ENCODE data around the gene ETFDH. TPM values are rescaled to one million over a fixed set of nuclear protein-coding genes. Genes with fewer than 3 reads are reported as not detected.

ETFDH gene
- polyA plus RNA-seq, 1 donor (not counting 4 experiments of a cell fraction or from before 2014, with no cell fraction given), result 25.5 TPM

DNA sequence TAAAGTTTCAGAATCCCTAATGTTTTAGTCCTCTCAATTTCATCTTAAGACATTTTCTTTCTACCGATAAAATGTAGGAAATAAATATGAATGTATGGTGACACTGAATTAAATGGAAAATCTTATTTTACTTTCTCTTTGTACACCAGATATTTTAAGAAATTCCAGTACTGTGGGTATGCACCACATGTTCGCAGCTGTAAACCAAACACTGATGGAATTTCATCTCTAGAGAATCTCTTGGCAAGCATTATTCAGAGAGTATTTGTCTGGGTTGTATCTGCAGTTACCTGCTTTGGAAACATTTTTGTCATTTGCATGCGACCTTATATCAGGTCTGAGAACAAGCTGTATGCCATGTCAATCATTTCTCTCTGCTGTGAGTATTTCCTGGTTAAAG, 27.3 kb upstream of the ETFDH start:
- Histone ChIP-seq H3K36me3 (ENCODE audit: control insufficient read depth in 2 of 2, extremely low read depth in 1 of 2, insufficient read depth in 2 of 2, low read length in 2 of 2) (no peaks in the 10 kb centered on the region), H4K20me1 (ENCODE audit: control insufficient read depth, extremely low read depth, insufficient read depth, low read length) (no peaks in the 10 kb centered on the region), H3K4me1 (ENCODE audit: control insufficient read depth, extremely low read depth, insufficient read depth, low read length) (peaks cover 5% of the 10 kb centered on the region), H3K4me2 (ENCODE audit: control insufficient read depth, extremely low read depth, insufficient read depth, low read depth, low read length) (no peak overlapping the region), H3K4me3 (ENCODE audit: control insufficient read depth in 2 of 3, extremely low read depth in 1 of 3, insufficient read depth in 2 of 3, low read depth in 1 of 3, low read length in 3 of 3) (no peak overlapping the region), H3K27me3 (ENCODE audit: control insufficient read depth, extremely low read depth, insufficient read depth, low read length) (no peaks in the 10 kb centered on the region), H3K79me2 (ENCODE audit: control insufficient read depth, insufficient read depth, low read length) (no peaks in the 10 kb centered on the region), H3K27ac (ENCODE audit: control insufficient read depth, insufficient read depth, low read length) (no peak overlapping the region), H2AFZ (ENCODE audit: control insufficient read depth, low read length) (no peak overlapping the region), H3K9me3 (ENCODE audit: control insufficient read depth, low read depth, low read length) (no peaks in the 10 kb centered on the region), H3K9ac (ENCODE audit: control insufficient read depth, extremely low read depth, insufficient read depth, low read length) (no peak overlapping the region), H3K9me1 (ENCODE audit: control insufficient read depth, extremely low read depth, insufficient read depth, low read length) (no peaks in the 10 kb centered on the region)
- no peak for FAIRE-seq
- DNase-seq (ENCODE audit: low read depth, low spot score), result no peak
- dilution Hi-C loops (cut with MboI; ENCODE audit: extremely low pct_ligation_motif_present, low sequenced_read_pairs), result no loop called here
- TF ChIP-seq, protein P1, sequence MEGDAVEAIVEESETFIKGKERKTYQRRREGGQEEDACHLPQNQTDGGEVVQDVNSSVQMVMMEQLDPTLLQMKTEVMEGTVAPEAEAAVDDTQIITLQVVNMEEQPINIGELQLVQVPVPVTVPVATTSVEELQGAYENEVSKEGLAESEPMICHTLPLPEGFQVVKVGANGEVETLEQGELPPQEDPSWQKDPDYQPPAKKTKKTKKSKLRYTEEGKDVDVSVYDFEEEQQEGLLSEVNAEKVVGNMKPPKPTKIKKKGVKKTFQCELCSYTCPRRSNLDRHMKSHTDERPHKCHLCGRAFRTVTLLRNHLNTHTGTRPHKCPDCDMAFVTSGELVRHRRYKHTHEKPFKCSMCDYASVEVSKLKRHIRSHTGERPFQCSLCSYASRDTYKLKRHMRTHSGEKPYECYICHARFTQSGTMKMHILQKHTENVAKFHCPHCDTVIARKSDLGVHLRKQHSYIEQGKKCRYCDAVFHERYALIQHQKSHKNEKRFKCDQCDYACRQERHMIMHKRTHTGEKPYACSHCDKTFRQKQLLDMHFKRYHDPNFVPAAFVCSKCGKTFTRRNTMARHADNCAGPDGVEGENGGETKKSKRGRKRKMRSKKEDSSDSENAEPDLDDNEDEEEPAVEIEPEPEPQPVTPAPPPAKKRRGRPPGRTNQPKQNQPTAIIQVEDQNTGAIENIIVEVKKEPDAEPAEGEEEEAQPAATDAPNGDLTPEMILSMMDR (optimal IDR thresholded peaks at IDR 0.05 in 1 of 3, IDR thresholded peaks at IDR 0.05 in 1 of 3, conservative IDR thresholded peaks at IDR 0.05 in 1 of 3; ENCODE audit: extremely low read depth in 1 of 3, insufficient read depth in 2 of 3, low read length in 3 of 3), result no peak
- TF ChIP-seq EZH2 (IDR thresholded peaks at IDR 0.05; ENCODE audit: low read length), result no peak

DNA sequence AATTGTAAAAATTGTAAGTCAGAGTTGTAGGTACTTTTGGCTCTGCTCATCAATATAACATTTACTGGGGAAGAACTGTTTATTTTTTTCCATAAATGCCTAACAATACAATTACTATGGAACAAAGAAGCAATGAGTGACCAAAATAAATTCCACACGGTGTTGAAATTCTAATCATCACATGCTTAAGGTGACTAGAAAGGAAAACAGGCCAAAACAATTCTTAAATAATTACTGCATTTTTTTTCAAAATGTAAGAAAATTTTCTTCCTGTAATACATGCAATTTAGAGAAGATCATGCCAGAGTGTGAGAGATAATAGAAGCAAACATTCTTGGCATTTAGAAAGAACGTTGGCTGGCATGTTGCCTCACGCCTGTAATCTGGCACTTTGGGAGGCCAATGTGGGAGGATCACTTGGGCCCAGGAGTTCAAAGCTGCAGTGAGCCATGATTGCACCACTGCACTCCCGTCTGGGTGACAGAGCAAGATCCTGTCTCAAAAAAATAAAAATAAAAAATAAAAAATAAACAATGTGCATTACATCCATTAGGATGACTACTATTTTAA, 22.9 kb upstream of the ETFDH start:
- DNase-seq (ENCODE audit: low read depth, low spot score) (no peak), FAIRE-seq (no peak)
- no peak overlapping the region for H3K27ac ChIP-seq (ENCODE audit: control insufficient read depth, insufficient read depth, low read length)
- H3K4me2 ChIP-seq (ENCODE audit: control insufficient read depth, extremely low read depth, insufficient read depth, low read depth, low read length), result no peak overlapping the region
- no peaks in the 10 kb centered on the region for H3K36me3 ChIP-seq (ENCODE audit: control insufficient read depth in 2 of 2, extremely low read depth in 1 of 2, insufficient read depth in 2 of 2, low read length in 2 of 2)
- peaks cover 5% of the 10 kb centered on the region for H3K4me1 ChIP-seq (ENCODE audit: control insufficient read depth, extremely low read depth, insufficient read depth, low read length)
- H3K27me3 ChIP-seq (ENCODE audit: control insufficient read depth, extremely low read depth, insufficient read depth, low read length), result no peaks in the 10 kb centered on the region
- no peaks in the 10 kb centered on the region for H3K9me3 ChIP-seq (ENCODE audit: control insufficient read depth, low read depth, low read length)
- no peak overlapping the region for H2AFZ ChIP-seq (ENCODE audit: control insufficient read depth, low read length)
- TF ChIP-seq, protein P1 (optimal IDR thresholded peaks at IDR 0.05 in 1 of 3, IDR thresholded peaks at IDR 0.05 in 1 of 3, conservative IDR thresholded peaks at IDR 0.05 in 1 of 3; ENCODE audit: extremely low read depth in 1 of 3, insufficient read depth in 2 of 3, low read length in 3 of 3), result no peak
- TF ChIP-seq EZH2 (IDR thresholded peaks at IDR 0.05; ENCODE audit: low read length), result no peak
- H3K9ac ChIP-seq (ENCODE audit: control insufficient read depth, extremely low read depth, insufficient read depth, low read length), result no peak overlapping the region
- no peak overlapping the region for H3K4me3 ChIP-seq (ENCODE audit: control insufficient read depth in 2 of 3, extremely low read depth in 1 of 3, insufficient read depth in 2 of 3, low read depth in 1 of 3, low read length in 3 of 3)
- dilution Hi-C loops (cut with MboI; ENCODE audit: extremely low pct_ligation_motif_present, low sequenced_read_pairs), result no loop called here
- H3K9me1 ChIP-seq (ENCODE audit: control insufficient read depth, extremely low read depth, insufficient read depth, low read length), result no peaks in the 10 kb centered on the region
- no peaks in the 10 kb centered on the region for H3K79me2 ChIP-seq (ENCODE audit: control insufficient read depth, insufficient read depth, low read length)
- H4K20me1 ChIP-seq (ENCODE audit: control insufficient read depth, extremely low read depth, insufficient read depth, low read length), result no peaks in the 10 kb centered on the region

All from keratinocyte (primary cell).